SU-DHL-6 (cell line): Measurements from ENCODE around the gene TMEM39A.

Experiments
- CTCF ChIP-seq: fragments of 200-600 bp; sonication (generic); IDR thresholded peaks from one replicate; pipeline ENCODE4 v1.5.1; 2017; ENCODE audit warnings: antibody characterized with exemption, mild to moderate bottlenecking, low read length, moderate library complexity; ENCODE audit not compliant: insufficient read depth, poor library complexity, severe bottlenecking
- EZH2phosphoT487 ChIP-seq: fragments of 200-600 bp; sonication (generic), shearing (Covaris generic); conservative IDR thresholded peaks from 2 replicates; pipeline ENCODE4 v1.6.1; 2018; ENCODE audit warnings: mild to moderate bottlenecking, antibody characterized with exemption, low read length, moderate library complexity, mixed read lengths

- TF ChIP-seq CTCF = no peak
- no peak for TF ChIP-seq EZH2phosphoT487
These were observed 34.9 kb downstream of the TMEM39A start for GRCh38 chr3:119428538-119428937.
